ENCODE results near the gene ATP6V1C2.

The ATP6V1C2 gene

DNA sequence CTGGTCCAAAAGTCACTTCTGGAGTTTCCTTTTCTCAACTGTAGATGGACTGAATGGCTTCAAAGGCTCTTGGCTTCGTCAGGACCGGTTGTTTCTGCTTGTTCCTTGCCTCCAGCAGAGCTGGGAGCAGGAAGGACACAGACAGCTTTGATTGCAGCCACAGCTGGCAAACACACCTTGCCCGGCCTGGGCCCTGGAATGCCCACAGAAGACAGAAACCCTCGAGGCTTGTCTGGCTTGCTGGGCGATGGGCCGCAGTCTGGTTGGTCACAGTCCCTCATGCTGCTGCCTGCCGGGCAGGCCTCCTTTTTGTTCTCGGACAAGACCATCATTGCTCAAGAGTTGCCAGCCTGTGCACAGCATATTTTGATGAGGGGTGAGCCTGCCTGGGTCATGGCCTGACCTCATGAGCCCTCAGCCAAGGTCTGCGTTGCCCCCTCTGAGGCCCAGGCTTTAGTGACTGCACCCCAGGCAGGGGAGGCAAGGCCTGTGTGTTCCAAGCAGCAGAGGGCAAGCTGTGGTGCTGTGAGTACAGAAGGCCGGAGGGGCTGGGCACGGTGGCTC, 37.8 kb downstream of the ATP6V1C2 start:
- H3K4me1 ChIP-seq (ENCODE audit: control extremely low read depth in 1 of 4, control insufficient read depth in 4 of 4, insufficient read depth in 4 of 4, low read length in 3 of 4): no peaks in the 10 kb centered on the region
- H3K27me3 ChIP-seq (replicated peaks in 2 of 5; ENCODE audit: control insufficient read depth in 4 of 5, insufficient read depth in 5 of 5, low read length in 4 of 5): peaks cover 0 to 4% (median 0%) of the 10 kb centered on the region in 5 experiments
- 97% methylated on average over 7 of the region's 11 CpGs for WGBS (ENCODE audit: insufficient coverage)
- ChIA-PET POLR2A (no interaction called here), CTCF (no interaction called here)
- no peak overlapping the region for H3K4me3 ChIP-seq (ENCODE audit: control insufficient read depth in 1 of 7, extremely low read depth in 1 of 7, insufficient read depth in 4 of 7, low read depth in 2 of 7, low read length in 6 of 7)
- H3K27ac ChIP-seq (ENCODE audit: insufficient read depth in 1 of 2, low read depth in 1 of 2, low read length in 2 of 2, poor library complexity in 1 of 2, severe bottlenecking in 2 of 2): no peak overlapping the region
- no peaks in the 10 kb centered on the region for H3K36me3 ChIP-seq (ENCODE audit: control insufficient read depth in 4 of 4, insufficient read depth in 4 of 4, low read length in 3 of 4)
- DNase-seq: no peak
- no peaks in the 10 kb centered on the region for H3K9me3 ChIP-seq (ENCODE audit: control extremely low read depth in 1 of 5, control insufficient read depth in 4 of 5, insufficient read depth in 2 of 5, low read depth in 1 of 5, low read length in 4 of 5)

DNA sequence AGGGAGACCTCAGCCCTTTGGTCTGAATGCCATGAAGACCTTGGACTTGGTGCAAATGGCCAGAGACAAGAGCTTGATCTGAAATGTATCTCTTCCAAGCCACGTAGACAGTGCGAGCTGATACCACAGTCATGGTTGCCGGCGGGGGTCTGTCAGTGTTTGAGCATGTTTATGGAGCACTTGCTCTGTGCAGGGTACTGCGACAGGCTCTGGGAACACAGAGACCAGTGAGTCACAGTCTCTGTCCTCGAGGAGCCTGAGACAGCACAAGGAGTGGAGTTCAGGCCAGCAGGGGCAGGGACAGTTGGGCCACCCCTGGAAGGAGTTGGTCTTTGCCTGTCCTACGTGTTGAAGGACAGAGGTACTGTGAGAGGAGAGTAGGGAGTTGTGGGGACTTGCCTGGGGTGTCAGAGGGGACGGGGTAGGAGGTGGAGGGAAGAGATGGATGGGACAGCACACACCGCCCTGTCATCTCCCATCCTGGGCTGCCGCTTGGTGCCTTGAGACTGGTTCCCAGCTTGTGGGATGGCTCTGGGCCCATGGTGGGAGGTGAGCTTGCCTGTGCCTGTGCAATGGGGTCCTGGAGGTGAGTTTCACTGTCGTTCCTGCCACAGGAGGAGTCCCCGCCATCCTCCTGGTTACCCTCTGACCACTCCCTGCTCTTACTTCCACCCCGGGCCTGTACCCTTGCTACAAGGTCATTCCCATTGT, 39.5 kb downstream of the ATP6V1C2 start:
- Histone ChIP-seq H3K36me3 (ENCODE audit: control insufficient read depth in 4 of 4, insufficient read depth in 4 of 4, low read length in 3 of 4) (no peaks in the 10 kb centered on the region), H3K4me1 (ENCODE audit: control extremely low read depth in 1 of 4, control insufficient read depth in 4 of 4, insufficient read depth in 4 of 4, low read length in 3 of 4) (no peaks in the 10 kb centered on the region), H3K9me3 (ENCODE audit: control extremely low read depth in 1 of 5, control insufficient read depth in 4 of 5, insufficient read depth in 2 of 5, low read depth in 1 of 5, low read length in 4 of 5) (no peaks in the 10 kb centered on the region), H3K27me3 (replicated peaks in 2 of 5; ENCODE audit: control insufficient read depth in 4 of 5, insufficient read depth in 5 of 5, low read length in 4 of 5) (peaks cover 0 to 4% (median 0%) of the 10 kb centered on the region in 5 experiments), H3K4me3 (ENCODE audit: control insufficient read depth in 1 of 7, extremely low read depth in 1 of 7, insufficient read depth in 4 of 7, low read depth in 2 of 7, low read length in 6 of 7) (no peak overlapping the region), H3K27ac (ENCODE audit: insufficient read depth in 1 of 2, low read depth in 1 of 2, low read length in 2 of 2, poor library complexity in 1 of 2, severe bottlenecking in 2 of 2) (no peak overlapping the region)
- ChIA-PET CTCF (no interaction called here), POLR2A (no interaction called here)
- no peak for DNase-seq
- WGBS (ENCODE audit: insufficient coverage): 98% methylated on average over 12 of the region's 13 CpGs

DNA sequence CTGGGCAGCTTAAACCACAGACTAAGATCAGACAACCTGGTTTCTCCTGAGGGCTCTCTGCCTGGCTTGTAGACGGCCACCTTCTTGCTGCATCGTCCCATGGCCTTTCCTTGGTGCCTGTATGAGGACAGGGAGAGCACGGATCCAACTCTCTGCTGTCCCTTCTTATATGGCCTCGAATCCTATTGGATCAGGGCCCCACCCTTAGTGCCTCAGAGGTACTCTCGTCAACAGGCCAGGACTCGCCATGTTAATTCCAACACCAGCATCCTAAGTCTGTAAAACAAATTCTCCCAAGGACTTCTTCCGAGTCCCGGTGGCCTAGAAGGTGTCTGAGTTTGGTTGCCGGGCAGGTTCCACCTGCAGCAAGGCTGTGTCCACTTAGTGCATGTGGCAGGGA, 40.2 kb downstream of the ATP6V1C2 start:
- POLR2A ChIA-PET: no interaction called here
- no peak for DNase-seq
- CTCF ChIA-PET: no interaction called here
- no peak overlapping the region for H3K4me3 ChIP-seq (ENCODE audit: control insufficient read depth in 1 of 7, extremely low read depth in 1 of 7, insufficient read depth in 4 of 7, low read depth in 2 of 7, low read length in 6 of 7)
- no peak overlapping the region for H3K27ac ChIP-seq (ENCODE audit: insufficient read depth in 1 of 2, low read depth in 1 of 2, low read length in 2 of 2, poor library complexity in 1 of 2, severe bottlenecking in 2 of 2)
- H3K9me3 ChIP-seq (ENCODE audit: control extremely low read depth in 1 of 5, control insufficient read depth in 4 of 5, insufficient read depth in 2 of 5, low read depth in 1 of 5, low read length in 4 of 5): no peaks in the 10 kb centered on the region
- H3K4me1 ChIP-seq (ENCODE audit: control extremely low read depth in 1 of 4, control insufficient read depth in 4 of 4, insufficient read depth in 4 of 4, low read length in 3 of 4): no peaks in the 10 kb centered on the region
- peaks cover 0 to 6% (median 0%) of the 10 kb centered on the region in 5 experiments for H3K27me3 ChIP-seq (replicated peaks in 2 of 5; ENCODE audit: control insufficient read depth in 4 of 5, insufficient read depth in 5 of 5, low read length in 4 of 5)
- 93% methylated on average over 8 of the region's 9 CpGs for WGBS (ENCODE audit: insufficient coverage)
- H3K36me3 ChIP-seq (ENCODE audit: control insufficient read depth in 4 of 4, insufficient read depth in 4 of 4, low read length in 3 of 4): no peaks in the 10 kb centered on the region

DNA sequence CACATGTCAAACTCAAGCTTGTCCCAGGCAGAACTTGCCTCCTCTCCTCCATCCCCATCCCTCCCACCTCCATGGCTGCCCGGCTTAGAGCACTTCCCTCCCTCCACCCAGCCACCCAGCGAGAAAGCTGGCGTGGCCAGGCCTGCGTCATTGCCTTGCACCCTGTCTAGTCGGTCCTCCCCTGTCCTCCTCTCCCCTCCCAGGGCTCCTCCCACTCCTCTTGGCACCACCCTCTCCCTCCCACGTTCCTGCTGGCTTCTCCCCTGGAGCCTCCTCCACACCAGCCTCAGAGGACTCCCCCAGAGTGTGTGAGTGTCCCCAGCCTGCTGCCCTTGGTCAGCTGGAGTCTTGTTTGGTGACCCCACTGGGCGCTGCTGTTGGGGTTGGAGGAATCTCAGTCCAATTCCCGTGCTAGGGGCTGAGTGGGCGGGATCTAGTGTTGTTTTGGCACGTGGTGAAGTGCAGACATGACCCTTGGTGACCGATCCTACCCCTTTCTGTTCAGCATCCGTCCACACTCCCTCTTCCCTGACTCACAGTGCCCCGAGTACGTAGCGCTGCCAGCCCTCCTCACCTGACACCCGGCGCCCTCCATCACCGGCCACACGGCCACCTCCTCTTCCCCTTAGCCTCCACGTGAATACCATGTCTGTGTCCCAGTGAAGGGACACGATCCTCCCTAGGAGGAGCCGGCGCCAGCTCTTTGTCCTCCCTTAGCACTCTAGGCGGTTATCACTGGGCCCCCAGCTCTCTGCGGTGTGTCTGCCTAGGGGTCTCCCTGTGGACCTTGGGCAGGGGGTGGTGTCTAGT, 41.4 kb downstream of the ATP6V1C2 start:
- no peaks in the 10 kb centered on the region for H3K4me1 ChIP-seq (ENCODE audit: control extremely low read depth in 1 of 4, control insufficient read depth in 4 of 4, insufficient read depth in 4 of 4, low read length in 3 of 4)
- H3K36me3 ChIP-seq (ENCODE audit: control insufficient read depth in 4 of 4, insufficient read depth in 4 of 4, low read length in 3 of 4): no peaks in the 10 kb centered on the region
- WGBS (ENCODE audit: insufficient coverage): 75% methylated on average over 22 of the region's 25 CpGs
- CTCF ChIA-PET: no interaction called here
- no peaks in the 10 kb centered on the region for H3K9me3 ChIP-seq (ENCODE audit: control extremely low read depth in 1 of 5, control insufficient read depth in 4 of 5, insufficient read depth in 2 of 5, low read depth in 1 of 5, low read length in 4 of 5)
- H3K27ac ChIP-seq (ENCODE audit: insufficient read depth in 1 of 2, low read depth in 1 of 2, low read length in 2 of 2, poor library complexity in 1 of 2, severe bottlenecking in 2 of 2): no peak overlapping the region
- POLR2A ChIA-PET: no interaction called here
- peaks cover 0 to 6% (median 0%) of the 10 kb centered on the region in 5 experiments for H3K27me3 ChIP-seq (replicated peaks in 2 of 5; ENCODE audit: control insufficient read depth in 4 of 5, insufficient read depth in 5 of 5, low read length in 4 of 5)
- no peak for DNase-seq
- no peak overlapping the region for H3K4me3 ChIP-seq (ENCODE audit: control insufficient read depth in 1 of 7, extremely low read depth in 1 of 7, insufficient read depth in 4 of 7, low read depth in 2 of 7, low read length in 6 of 7)

DNA sequence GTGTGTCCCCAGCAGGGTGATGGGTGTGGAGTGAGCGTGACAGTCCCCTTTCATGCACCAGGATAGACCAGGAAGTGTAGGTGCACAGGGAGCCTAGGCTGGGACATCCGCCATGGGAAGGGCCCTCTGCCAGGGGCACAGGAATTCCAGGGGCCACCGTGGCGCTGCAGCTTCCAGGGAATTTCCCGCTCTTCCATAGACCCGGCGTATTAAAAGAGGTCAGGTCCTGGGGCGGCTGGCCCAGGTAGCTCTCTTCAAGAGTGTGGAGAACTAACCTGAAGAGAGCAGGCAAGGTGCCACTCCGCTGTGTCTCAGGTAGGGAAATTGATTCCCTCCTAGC, 42.0 kb downstream of the ATP6V1C2 start:
- POLR2A ChIA-PET: no interaction called here
- peaks cover 0 to 6% (median 0%) of the 10 kb centered on the region in 5 experiments for H3K27me3 ChIP-seq (replicated peaks in 2 of 5; ENCODE audit: control insufficient read depth in 4 of 5, insufficient read depth in 5 of 5, low read length in 4 of 5)
- H3K4me1 ChIP-seq (ENCODE audit: control extremely low read depth in 1 of 4, control insufficient read depth in 4 of 4, insufficient read depth in 4 of 4, low read length in 3 of 4): no peaks in the 10 kb centered on the region
- CTCF ChIA-PET: no interaction called here
- no peak overlapping the region for H3K27ac ChIP-seq (ENCODE audit: insufficient read depth in 1 of 2, low read depth in 1 of 2, low read length in 2 of 2, poor library complexity in 1 of 2, severe bottlenecking in 2 of 2)
- DNase-seq: no peak
- H3K9me3 ChIP-seq (ENCODE audit: control extremely low read depth in 1 of 5, control insufficient read depth in 4 of 5, insufficient read depth in 2 of 5, low read depth in 1 of 5, low read length in 4 of 5): no peaks in the 10 kb centered on the region
- no peaks in the 10 kb centered on the region for H3K36me3 ChIP-seq (ENCODE audit: control insufficient read depth in 4 of 4, insufficient read depth in 4 of 4, low read length in 3 of 4)
- whole genome bisulfite sequencing (ENCODE audit: insufficient coverage): 93% methylated on average over 8 of the region's 9 CpGs
- H3K4me3 ChIP-seq (ENCODE audit: control insufficient read depth in 1 of 7, extremely low read depth in 1 of 7, insufficient read depth in 4 of 7, low read depth in 2 of 7, low read length in 6 of 7): no peak overlapping the region

DNA sequence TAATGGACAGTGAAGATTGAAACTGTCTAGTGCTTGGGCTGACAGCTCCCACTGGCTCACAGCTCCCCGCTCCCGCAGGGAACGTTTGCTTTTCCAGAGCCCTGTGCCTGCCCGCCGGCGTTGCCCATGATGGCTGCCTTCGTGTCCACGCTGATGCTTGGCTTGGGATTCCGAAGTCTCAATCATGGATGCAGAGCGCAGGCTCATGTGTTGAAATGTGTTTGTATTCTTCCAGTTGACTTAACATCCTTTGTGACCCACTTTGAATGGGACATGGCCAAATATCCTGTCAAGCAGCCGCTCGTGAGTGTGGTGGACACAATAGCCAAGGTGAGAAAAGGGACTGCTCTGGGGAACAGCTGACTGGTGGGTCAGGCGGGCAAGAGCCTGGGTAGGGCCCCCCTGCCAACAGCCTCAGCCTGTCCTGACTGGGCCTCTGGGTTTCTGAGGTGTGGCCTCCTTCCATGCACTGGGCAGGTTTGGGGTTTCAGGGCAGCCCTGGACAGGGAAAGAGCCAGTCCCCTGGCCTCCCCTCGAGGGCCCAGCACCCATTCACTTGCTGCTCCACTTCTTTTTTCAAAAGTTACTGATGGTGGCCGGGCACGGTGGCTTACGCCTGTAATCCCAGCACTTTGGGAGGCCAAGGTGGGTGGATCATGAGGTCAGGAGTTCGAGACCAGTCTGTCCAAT, 42.8 kb downstream of the ATP6V1C2 start:
- no peak for DNase-seq
- Histone ChIP-seq H3K27ac (ENCODE audit: insufficient read depth in 1 of 2, low read depth in 1 of 2, low read length in 2 of 2, poor library complexity in 1 of 2, severe bottlenecking in 2 of 2) (no peak overlapping the region), H3K4me1 (ENCODE audit: control extremely low read depth in 1 of 4, control insufficient read depth in 4 of 4, insufficient read depth in 4 of 4, low read length in 3 of 4) (no peaks in the 10 kb centered on the region), H3K4me3 (ENCODE audit: control insufficient read depth in 1 of 7, extremely low read depth in 1 of 7, insufficient read depth in 4 of 7, low read depth in 2 of 7, low read length in 6 of 7) (no peak overlapping the region), H3K36me3 (ENCODE audit: control insufficient read depth in 4 of 4, insufficient read depth in 4 of 4, low read length in 3 of 4) (no peaks in the 10 kb centered on the region), H3K9me3 (ENCODE audit: control extremely low read depth in 1 of 5, control insufficient read depth in 4 of 5, insufficient read depth in 2 of 5, low read depth in 1 of 5, low read length in 4 of 5) (no peaks in the 10 kb centered on the region), H3K27me3 (replicated peaks in 2 of 5; ENCODE audit: control insufficient read depth in 4 of 5, insufficient read depth in 5 of 5, low read length in 4 of 5) (peaks cover 0 to 6% (median 0%) of the 10 kb centered on the region in 5 experiments)
- WGBS (ENCODE audit: insufficient coverage): 93% methylated on average over 17 of the region's 18 CpGs
- ChIA-PET POLR2A (no interaction called here), CTCF (no interaction called here)

DNA sequence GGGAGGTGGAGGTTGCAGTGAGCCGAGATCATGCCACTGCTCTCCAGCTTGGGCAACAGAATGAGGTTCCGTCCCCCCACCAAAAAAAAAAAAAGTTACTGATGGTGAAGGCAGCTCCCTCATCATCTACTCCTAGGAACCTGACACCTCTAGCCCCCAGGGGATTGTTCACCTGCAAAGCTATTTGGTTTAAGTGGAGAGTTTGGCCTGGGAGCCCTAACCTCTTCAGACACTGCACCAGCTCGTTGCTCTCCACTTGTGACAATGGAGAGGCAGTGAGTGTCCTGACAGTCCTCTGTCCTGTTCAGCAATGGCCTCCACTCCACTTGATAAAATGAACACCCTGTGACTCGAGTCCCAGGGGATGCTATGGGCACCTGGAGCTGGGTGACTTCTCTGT, 43.5 kb downstream of the ATP6V1C2 start:
- Histone ChIP-seq H3K4me3 (ENCODE audit: control insufficient read depth in 1 of 7, extremely low read depth in 1 of 7, insufficient read depth in 4 of 7, low read depth in 2 of 7, low read length in 6 of 7) (no peak overlapping the region), H3K36me3 (ENCODE audit: control insufficient read depth in 4 of 4, insufficient read depth in 4 of 4, low read length in 3 of 4) (no peaks in the 10 kb centered on the region), H3K9me3 (ENCODE audit: control extremely low read depth in 1 of 5, control insufficient read depth in 4 of 5, insufficient read depth in 2 of 5, low read depth in 1 of 5, low read length in 4 of 5) (no peaks in the 10 kb centered on the region), H3K27me3 (replicated peaks in 2 of 5; ENCODE audit: control insufficient read depth in 4 of 5, insufficient read depth in 5 of 5, low read length in 4 of 5) (peaks cover 0 to 6% (median 0%) of the 10 kb centered on the region in 5 experiments), H3K27ac (ENCODE audit: insufficient read depth in 1 of 2, low read depth in 1 of 2, low read length in 2 of 2, poor library complexity in 1 of 2, severe bottlenecking in 2 of 2) (no peak overlapping the region), H3K4me1 (ENCODE audit: control extremely low read depth in 1 of 4, control insufficient read depth in 4 of 4, insufficient read depth in 4 of 4, low read length in 3 of 4) (no peaks in the 10 kb centered on the region)
- POLR2A ChIA-PET: no interaction called here
- CTCF ChIA-PET: interaction anchor here (0.6 kb wide), 1 partner anchor 210 kb away, joined by 3 read pairs; no protein-coding TSS in a partner anchor
- no peak for DNase-seq
- 98% methylated on average over 4 of the region's 4 CpGs for WGBS (ENCODE audit: insufficient coverage)

All from common myeloid progenitor, CD34-positive (primary cell).